ENCODE results near the gene PRPF4.

GRCh38 chr9:113237026-113237425, 38.4 kb upstream of the PRPF4 start:
- TF ChIP-seq TAF1 (IDR thresholded peaks at IDR 0.05; ENCODE audit: borderline replicate concordance, insufficient read depth, low read length), result no peak
- no peak for TF ChIP-seq POLR2AphosphoS5 (IDR thresholded peaks at IDR 0.05; ENCODE audit: low read depth, low read length)
- no peak for TF ChIP-seq REST (IDR thresholded peaks at IDR 0.05; ENCODE audit: insufficient read depth in 1 of 2, low read depth in 2 of 2, low read length in 2 of 2)
